GM18498 (cell line): ENCODE measurements around the gene DNMT1.
"Not testable (repeated sequence)": the region's sequence is repeated elsewhere in the genome, so short reads cannot be mapped to it uniquely, and the experiment has no call there.

Experiments used
- ATAC-seq: cut with Tn5 transposase; IDR thresholded peaks from one replicate; pipeline ENCODE4 v1.9.1; 2021; ENCODE audit warnings: mild to moderate bottlenecking, moderate library complexity; ENCODE audit not compliant: unreplicated experiment

DNMT1 gene

GRCh38 chr19:10194500-10195198, at the start of gene DNMT1:
Gene DNMT1, minus strand, starts transcription at chr19:10194953. Its CDS starts 54 bp downstream, at chr19:10194899.
- peak; percentile 88 for ATAC-seq

- no peak for ATAC-seq
Observed at GRCh38 chr19:10243606-10244005, 48.9 kb upstream of the DNMT1 start.

GRCh38 chr19:10241826-10242449, 47.2 kb upstream of the DNMT1 start:
- ATAC-seq, result not testable (repeated sequence)

- no peak for ATAC-seq
Observed at GRCh38 chr19:10238172-10238783, 43.5 kb upstream of the DNMT1 start.

- ATAC-seq, result no peak
Observed at GRCh38 chr19:10237702-10238101, 42.9 kb upstream of the DNMT1 start.

GRCh38 chr19:10235409-10235808, 40.7 kb upstream of the DNMT1 start:
- not testable (repeated sequence) for ATAC-seq

- no peak for ATAC-seq
Observed at GRCh38 chr19:10235003-10235402, 40.2 kb upstream of the DNMT1 start.

- ATAC-seq, result no peak
Observed at GRCh38 chr19:10233946-10234345, 39.2 kb upstream of the DNMT1 start.

GRCh38 chr19:10231612-10232228, 37.0 kb upstream of the DNMT1 start:
- ATAC-seq, result no peak

GRCh38 chr19:10230861-10231611, 36.3 kb upstream of the DNMT1 start, which contains the start of gene S1PR2:
Gene S1PR2, minus strand, starts transcription at chr19:10231331. Its CDS starts 6,426 bp downstream, at chr19:10224905.
- peak; percentile 55 for ATAC-seq

GRCh38 chr19:10230173-10230860, 35.6 kb upstream of the DNMT1 start:
- peak; percentile 20 for ATAC-seq

GRCh38 chr19:10228920-10229319, 34.2 kb upstream of the DNMT1 start:
- no peak for ATAC-seq

GRCh38 chr19:10228393-10228792, 33.6 kb upstream of the DNMT1 start:
- no peak for ATAC-seq

GRCh38 chr19:10227026-10227971, 32.5 kb upstream of the DNMT1 start:
- ATAC-seq, result no peak

GRCh38 chr19:10226376-10227025, 31.7 kb upstream of the DNMT1 start:
- ATAC-seq, result no peak

- ATAC-seq, result no peak
Observed at GRCh38 chr19:10226021-10226375, 31.2 kb upstream of the DNMT1 start.

- ATAC-seq, result no peak
Observed at GRCh38 chr19:10224337-10224736, 29.6 kb upstream of the DNMT1 start.

GRCh38 chr19:10223488-10224213, 28.9 kb upstream of the DNMT1 start:
- no peak for ATAC-seq
